Mucosa of stomach (tissue), 1 donor: ENCODE data around the gene TFAP2E.

ENCODE experiments used
- H3K27me3 ChIP-seq: one replicate; pipeline ENCODE4 v1.7.0; 2013; ENCODE audit warnings: mild to moderate bottlenecking, low read length; ENCODE audit not compliant: control insufficient read depth, insufficient read depth
- H3K36me3 ChIP-seq: one replicate; pipeline ENCODE4 v1.7.0; 2013; ENCODE audit warnings: low read length; ENCODE audit not compliant: control insufficient read depth, insufficient read depth
- H3K4me1 ChIP-seq: one replicate; pipeline ENCODE4 v1.7.0; 2013; ENCODE audit warnings: mild to moderate bottlenecking, low read length; ENCODE audit not compliant: control insufficient read depth, insufficient read depth
- H3K4me3 ChIP-seq: one replicate; pipeline ENCODE4 v1.7.0; 2013; ENCODE audit warnings: low read length
- H3K9ac ChIP-seq: one replicate; pipeline ENCODE4 v1.7.0; 2013; ENCODE audit warnings: mild to moderate bottlenecking, low read length, moderate library complexity
- H3K9me3 ChIP-seq: one replicate; pipeline ENCODE4 v1.7.0; 2013; ENCODE audit warnings: mild to moderate bottlenecking, low read length, moderate library complexity; ENCODE audit not compliant: control insufficient read depth
- donor health status: Pancreatic carcinoma.

Gene TFAP2E

GRCh38 chr1:35644204-35644603, 71.1 kb downstream of the TFAP2E start:
- Histone ChIP-seq H3K27me3 (peaks cover 11% of the 10 kb centered on the region), H3K36me3 (no peaks in the 10 kb centered on the region), H3K9me3 (no peaks in the 10 kb centered on the region), H3K4me1 (no peaks in the 10 kb centered on the region), H3K4me3 (no peak overlapping the region), H3K9ac (no peak overlapping the region)
